Mesenchymal stem cell (in vitro differentiated cells and primary cell): ENCODE data around the gene PTPRG.
A peak's percentile ranks its signal among the peaks of the same experiment; 100 is the strongest.

Experiments used
- DNase-seq: peaks from one replicate; pipeline ENCODE4 v3.0.0-alpha.2; 2013
- H2AFZ ChIP-seq: one replicate; pipeline ENCODE4 v1.6.1; 2013; ENCODE audit warnings: low read depth, mild to moderate bottlenecking, control low read depth, inconsistent platforms, low read length, moderate library complexity
- H2AK5ac ChIP-seq: 2 replicates; pipeline ENCODE4 v1.6.1; 2013; ENCODE audit warnings: low read length, moderate library complexity, mild to moderate bottlenecking, inconsistent platforms; ENCODE audit not compliant: severe bottlenecking
- H2BK120ac ChIP-seq: one replicate; pipeline ENCODE4 v1.6.1; 2013; ENCODE audit warnings: low read depth, mild to moderate bottlenecking, inconsistent platforms, low read length, moderate library complexity
- H2BK12ac ChIP-seq, 2 experiments: one replicate each; pipeline ENCODE4 v1.6.1; 2013; ENCODE audit warnings: inconsistent platforms in 2 of 2, low read length in 2 of 2, mild to moderate bottlenecking in 2 of 2, moderate library complexity in 2 of 2, control low read depth in 1 of 2
- H2BK15ac ChIP-seq: one replicate; pipeline ENCODE4 v1.6.1; 2013; ENCODE audit warnings: mild to moderate bottlenecking, low read depth, inconsistent platforms; ENCODE audit not compliant: poor library complexity, severe bottlenecking
- H2BK5ac ChIP-seq: 2 replicates; pipeline ENCODE4 v1.6.1; 2013; ENCODE audit warnings: low read depth, mild to moderate bottlenecking, low read length, control low read depth, inconsistent platforms; ENCODE audit not compliant: poor library complexity, severe bottlenecking
- H3K14ac ChIP-seq, 2 experiments: one replicate each; pipeline ENCODE4 v1.6.1; 2013; ENCODE audit warnings: inconsistent platforms in 2 of 2, low read length in 2 of 2, control low read depth in 1 of 2, mild to moderate bottlenecking in 1 of 2, moderate library complexity in 1 of 2
- H3K18ac ChIP-seq, 2 experiments: one replicate each; pipeline ENCODE4 v1.6.1; 2013; ENCODE audit warnings: inconsistent platforms in 2 of 2, low read length in 2 of 2, control low read depth in 1 of 2, low read depth in 1 of 2, mild to moderate bottlenecking in 1 of 2
- H3K23ac ChIP-seq, 2 experiments: one replicate each; pipeline ENCODE4 v1.6.1; 2013; ENCODE audit warnings: inconsistent platforms in 2 of 2, low read length in 2 of 2, mild to moderate bottlenecking in 2 of 2, moderate library complexity in 2 of 2, control low read depth in 1 of 2
- H3K27ac ChIP-seq: 2 replicates; pipeline ENCODE4 v1.5.1; 2013; ENCODE audit warnings: mild to moderate bottlenecking, moderate library complexity, low read length, control low read depth, inconsistent platforms; ENCODE audit not compliant: poor library complexity, severe bottlenecking
- H3K27me3 ChIP-seq, 2 experiments: 2 replicates each; pipeline versions ENCODE4 v1.6.1 to v1.7.0; 2013; ENCODE audit warnings: low read length in 2 of 2, mild to moderate bottlenecking in 2 of 2, moderate library complexity in 2 of 2, control low read depth in 1 of 2, inconsistent platforms in 1 of 2; ENCODE audit not compliant: control insufficient read depth in 1 of 2, insufficient read depth in 1 of 2
- H3K36me3 ChIP-seq, 2 experiments: 2 replicates each; pipeline versions ENCODE4 v1.6.1 to v1.7.0; 2013; ENCODE audit warnings: low read length in 2 of 2, control low read depth in 1 of 2, inconsistent platforms in 1 of 2, low read depth in 1 of 2, mild to moderate bottlenecking in 1 of 2; ENCODE audit not compliant: insufficient read depth in 2 of 2, control insufficient read depth in 1 of 2
- H3K4ac ChIP-seq, 2 experiments: one replicate each; pipeline ENCODE4 v1.6.1; 2013; ENCODE audit warnings: inconsistent platforms in 2 of 2, low read length in 2 of 2, mild to moderate bottlenecking in 2 of 2, moderate library complexity in 2 of 2, control low read depth in 1 of 2, low read depth in 1 of 2
- H3K4me1 ChIP-seq: 2 replicates; pipeline ENCODE4 v1.6.1; 2013; ENCODE audit warnings: low read depth, low read length, control low read depth; ENCODE audit not compliant: control insufficient read depth, insufficient read depth
- H3K4me2 ChIP-seq: 2 replicates; pipeline ENCODE4 v1.6.1; 2013; ENCODE audit warnings: low read length, mild to moderate bottlenecking, inconsistent platforms; ENCODE audit not compliant: poor library complexity, severe bottlenecking
- H3K4me3 ChIP-seq, 2 experiments: 2 replicates each; pipeline versions ENCODE4 v1.5.1 to v1.7.0; 2013; ENCODE audit warnings: low read length in 2 of 2, mild to moderate bottlenecking in 2 of 2, control low read depth in 1 of 2, low read depth in 1 of 2; ENCODE audit not compliant: insufficient read depth in 1 of 2
- H3K79me1 ChIP-seq: replicated peaks from 2 replicates; pipeline ENCODE4 v1.6.1; 2013; ENCODE audit warnings: mild to moderate bottlenecking, control low read depth, low read length, inconsistent platforms; ENCODE audit not compliant: poor library complexity, severe bottlenecking
- H3K9ac ChIP-seq: 2 replicates; pipeline ENCODE4 v1.7.0; 2013; ENCODE audit warnings: mild to moderate bottlenecking, low read length, moderate library complexity
- H3K9me3 ChIP-seq: 2 replicates; pipeline ENCODE4 v1.7.0; 2013; ENCODE audit warnings: mild to moderate bottlenecking, low read length; ENCODE audit not compliant: control insufficient read depth
- H4K8ac ChIP-seq: one replicate; pipeline ENCODE4 v1.6.1; 2013; ENCODE audit warnings: inconsistent platforms, mild to moderate bottlenecking, low read length, moderate library complexity
- H4K91ac ChIP-seq: one replicate; pipeline ENCODE4 v1.6.1; 2013; ENCODE audit warnings: mild to moderate bottlenecking, low read length, inconsistent platforms
- WGBS: methylation state at CpG from one replicate; pipeline ENCODE4 v1.1.7; 2013; ENCODE audit warnings: mixed read lengths; 5-methylcytosine and 5-hydroxymethylcytosine counted together

PTPRG gene

DNA sequence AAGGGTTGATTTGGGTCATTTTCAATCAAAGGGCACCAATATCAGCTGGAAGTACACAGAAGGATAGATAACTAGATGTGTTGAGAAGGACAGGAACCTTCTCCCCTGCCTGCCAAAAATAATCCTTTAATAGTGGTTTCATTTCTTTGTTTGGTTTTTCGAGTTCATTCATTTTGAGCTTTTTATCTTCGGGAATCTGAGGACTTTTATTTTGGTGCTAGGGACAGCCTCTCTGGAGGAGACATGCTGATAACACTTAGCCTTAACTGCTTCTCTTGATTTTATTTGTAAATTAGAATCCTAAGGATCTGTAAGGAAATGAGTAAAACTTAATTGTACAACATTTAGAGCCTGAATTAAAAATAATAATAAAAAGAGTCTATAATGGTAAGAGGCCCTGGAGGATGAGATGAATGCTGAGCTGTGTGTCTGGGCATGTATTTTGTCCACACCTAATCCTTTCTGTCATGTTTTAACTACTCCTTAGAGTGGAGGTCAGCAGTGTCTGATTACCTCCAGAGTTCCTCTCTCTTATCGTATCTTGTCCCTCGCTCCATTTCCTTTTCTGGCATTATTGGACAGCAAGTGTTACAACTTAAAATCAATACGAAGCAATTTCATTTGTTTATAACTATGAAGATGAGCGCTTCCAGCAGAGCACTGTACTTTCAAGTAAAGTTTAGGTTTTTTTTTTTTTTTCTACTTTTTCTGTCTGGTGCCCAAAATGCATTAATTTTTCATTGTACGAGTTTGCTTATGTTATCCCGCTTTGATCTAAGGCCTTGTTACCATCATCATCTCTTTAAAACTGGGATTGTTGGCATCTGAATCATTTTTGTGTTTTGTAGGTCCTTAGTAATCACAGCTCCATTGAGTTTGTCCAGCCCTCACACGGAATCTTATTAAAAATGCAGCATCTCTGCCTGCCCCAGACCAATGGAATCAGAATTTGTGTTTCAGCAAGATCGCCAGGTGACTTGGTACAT, 22.8 kb downstream of the PTPRG start:
- no peak overlapping the region for H2AK5ac ChIP-seq
- no peak overlapping the region for H2BK15ac ChIP-seq
- peaks cover 41% of the 10 kb centered on the region for H3K79me1 ChIP-seq
- H3K14ac ChIP-seq: no peak overlapping the region
- DNase-seq: no peak
- H2AFZ ChIP-seq: no peak overlapping the region
- no peak overlapping the region for H3K4ac ChIP-seq
- no peak overlapping the region for H3K9ac ChIP-seq
- H3K9me3 ChIP-seq: no peaks in the 10 kb centered on the region
- H2BK5ac ChIP-seq: no peak overlapping the region
- no peak overlapping the region for H2BK120ac ChIP-seq
- peaks cover 2% of the 10 kb centered on the region for H3K4me1 ChIP-seq
- H4K8ac ChIP-seq: no peak overlapping the region
- H4K91ac ChIP-seq: no peak overlapping the region
- no peak overlapping the region for H2BK12ac ChIP-seq
- 93% methylated on average over 5 of the region's 10 CpGs for WGBS
- no peak overlapping the region for H3K23ac ChIP-seq
- H3K4me2 ChIP-seq: no peak overlapping the region
- H3K18ac ChIP-seq: no peak overlapping the region
- peaks cover 0 to 7% of the 10 kb centered on the region in 2 experiments for H3K36me3 ChIP-seq
- H3K4me3 ChIP-seq: no peak overlapping the region
- no peak overlapping the region for H3K27ac ChIP-seq
- no peaks in the 10 kb centered on the region for H3K27me3 ChIP-seq

GRCh38 chr3:61589856-61590255, 28.5 kb downstream of the PTPRG start:
- no peak overlapping the region for H4K91ac ChIP-seq
- peak; percentile 15 for DNase-seq
- 80% methylated on average over 3 of the region's 5 CpGs for WGBS
- no peak overlapping the region for H2BK12ac ChIP-seq
- H3K4ac ChIP-seq: no peak overlapping the region
- H3K23ac ChIP-seq: no peak overlapping the region
- H3K79me1 ChIP-seq: peaks cover 43% of the 10 kb centered on the region
- H2BK15ac ChIP-seq: no peak overlapping the region
- no peak overlapping the region for H3K4me2 ChIP-seq
- no peak overlapping the region for H2AK5ac ChIP-seq
- no peak overlapping the region for H3K4me3 ChIP-seq
- H3K9ac ChIP-seq: no peak overlapping the region
- no peak overlapping the region for H2BK120ac ChIP-seq
- H3K14ac ChIP-seq: no peak overlapping the region
- H3K27ac ChIP-seq: no peak overlapping the region
- no peaks in the 10 kb centered on the region for H3K9me3 ChIP-seq
- H4K8ac ChIP-seq: no peak overlapping the region
- H3K36me3 ChIP-seq: peaks cover 0 to 7% of the 10 kb centered on the region in 2 experiments
- H3K4me1 ChIP-seq: no peaks in the 10 kb centered on the region
- no peak overlapping the region for H3K18ac ChIP-seq
- H2BK5ac ChIP-seq: no peak overlapping the region
- no peak overlapping the region for H2AFZ ChIP-seq
- no peaks in the 10 kb centered on the region for H3K27me3 ChIP-seq

- Histone ChIP-seq H3K14ac (no peak overlapping the region), H3K4me1 (no peaks in the 10 kb centered on the region), H3K4me2 (no peak overlapping the region), H4K91ac (no peak overlapping the region), H2AK5ac (no peak overlapping the region), H3K27ac (no peak overlapping the region), H3K27me3 (no peaks in the 10 kb centered on the region), H3K36me3 (peaks cover 0 to 7% of the 10 kb centered on the region in 2 experiments), H2BK5ac (no peak overlapping the region), H2BK15ac (no peak overlapping the region), H3K4me3 (no peak overlapping the region), H3K9me3 (no peaks in the 10 kb centered on the region), H4K8ac (no peak overlapping the region), H3K4ac (no peak overlapping the region), H2AFZ (no peak overlapping the region), H2BK120ac (no peak overlapping the region), H3K79me1 (peaks cover 39% of the 10 kb centered on the region), H3K9ac (no peak overlapping the region), H3K18ac (no peak overlapping the region), H3K23ac (no peak overlapping the region), H2BK12ac (no peak overlapping the region)
- no peak for DNase-seq
Observed at GRCh38 chr3:61591300-61591699, 29.9 kb downstream of the PTPRG start.

- Histone ChIP-seq H3K23ac (no peak overlapping the region), H2BK15ac (no peak overlapping the region), H3K27me3 (no peaks in the 10 kb centered on the region), H3K4me1 (no peaks in the 10 kb centered on the region), H2AFZ (no peak overlapping the region), H2BK5ac (no peak overlapping the region), H2AK5ac (no peak overlapping the region), H3K9ac (peak overlapping the region; percentile 84), H2BK12ac (no peak overlapping the region), H3K4ac (no peak overlapping the region), H3K18ac (no peak overlapping the region), H3K14ac (no peak overlapping the region), H2BK120ac (no peak overlapping the region), H3K36me3 (peaks cover 0 to 6% of the 10 kb centered on the region in 2 experiments), H3K9me3 (no peaks in the 10 kb centered on the region), H4K8ac (no peak overlapping the region), H3K27ac (no peak overlapping the region), H3K79me1 (peaks cover 44% of the 10 kb centered on the region), H3K4me3 (no peak overlapping the region), H4K91ac (no peak overlapping the region), H3K4me2 (no peak overlapping the region)
- DNase-seq: no peak
- WGBS: 82% methylated on average over 3 of the region's 4 CpGs
Observed at GRCh38 chr3:61593446-61594029, 32.2 kb downstream of the PTPRG start.
